ENCODE measurements around the gene OLFML3.

DNA sequence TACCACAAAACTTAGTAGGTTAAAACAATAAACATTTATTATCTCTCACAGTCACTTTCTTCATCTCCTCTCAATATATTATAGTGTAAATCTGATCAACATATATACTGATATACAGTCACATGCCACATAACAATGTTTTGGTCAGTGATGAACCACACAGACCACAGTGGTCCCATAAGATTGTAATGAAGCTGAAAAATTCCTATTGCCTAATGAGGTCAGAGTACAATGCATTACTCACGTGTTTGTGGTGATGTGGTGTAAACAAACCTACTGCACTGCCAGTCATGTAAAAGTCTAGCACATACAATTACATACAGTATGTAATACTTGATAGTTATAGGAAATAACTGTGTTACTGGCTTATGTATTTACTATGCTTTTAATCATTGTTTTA is 30.1 kb downstream of the OLFML3 start:
- TF ChIP-seq, protein P1, sequence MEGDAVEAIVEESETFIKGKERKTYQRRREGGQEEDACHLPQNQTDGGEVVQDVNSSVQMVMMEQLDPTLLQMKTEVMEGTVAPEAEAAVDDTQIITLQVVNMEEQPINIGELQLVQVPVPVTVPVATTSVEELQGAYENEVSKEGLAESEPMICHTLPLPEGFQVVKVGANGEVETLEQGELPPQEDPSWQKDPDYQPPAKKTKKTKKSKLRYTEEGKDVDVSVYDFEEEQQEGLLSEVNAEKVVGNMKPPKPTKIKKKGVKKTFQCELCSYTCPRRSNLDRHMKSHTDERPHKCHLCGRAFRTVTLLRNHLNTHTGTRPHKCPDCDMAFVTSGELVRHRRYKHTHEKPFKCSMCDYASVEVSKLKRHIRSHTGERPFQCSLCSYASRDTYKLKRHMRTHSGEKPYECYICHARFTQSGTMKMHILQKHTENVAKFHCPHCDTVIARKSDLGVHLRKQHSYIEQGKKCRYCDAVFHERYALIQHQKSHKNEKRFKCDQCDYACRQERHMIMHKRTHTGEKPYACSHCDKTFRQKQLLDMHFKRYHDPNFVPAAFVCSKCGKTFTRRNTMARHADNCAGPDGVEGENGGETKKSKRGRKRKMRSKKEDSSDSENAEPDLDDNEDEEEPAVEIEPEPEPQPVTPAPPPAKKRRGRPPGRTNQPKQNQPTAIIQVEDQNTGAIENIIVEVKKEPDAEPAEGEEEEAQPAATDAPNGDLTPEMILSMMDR (IDR thresholded peaks at IDR 0.05; ENCODE audit: insufficient read depth, low read length, poor library complexity, severe bottlenecking): no peak
- TF ChIP-seq EZH2phosphoT487 (conservative IDR thresholded peaks at IDR 0.05; ENCODE audit: low read length): no peak
